NCI-H446 treated with DMSO at 0.1 percent for 48 hours (cell line): ENCODE results near the gene RAB12.
"Not testable (repeated sequence)": the region's sequence is repeated elsewhere in the genome, so short reads cannot be mapped to it uniquely, and the experiment has no call there.

Experiments
- DNase-seq: peaks from one replicate; lab custom pipeline; 2025; lab: John Stamatoyannopoulos, UW

RAB12 gene

DNA sequence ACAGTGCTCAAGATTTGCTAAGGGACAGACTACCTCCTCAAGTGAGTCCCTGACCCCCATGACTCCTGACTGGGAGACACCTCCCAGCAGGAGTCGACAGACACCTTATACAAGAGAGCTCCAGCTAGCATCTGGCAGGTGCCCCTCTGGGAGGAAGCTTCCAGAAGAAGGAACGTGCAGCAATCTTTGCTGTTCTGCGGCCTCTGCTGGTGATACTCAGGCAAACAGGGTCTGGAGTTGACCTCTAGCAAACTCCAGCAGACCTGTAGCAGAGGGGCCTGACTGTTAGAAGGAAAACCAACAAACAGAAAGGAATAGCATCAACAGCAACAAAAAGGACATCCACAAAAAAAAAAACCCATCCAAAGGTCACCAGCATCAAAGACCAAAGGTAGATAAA is 38.1 kb downstream of the RAB12 start:
- DNase-seq: not testable (repeated sequence)

DNA sequence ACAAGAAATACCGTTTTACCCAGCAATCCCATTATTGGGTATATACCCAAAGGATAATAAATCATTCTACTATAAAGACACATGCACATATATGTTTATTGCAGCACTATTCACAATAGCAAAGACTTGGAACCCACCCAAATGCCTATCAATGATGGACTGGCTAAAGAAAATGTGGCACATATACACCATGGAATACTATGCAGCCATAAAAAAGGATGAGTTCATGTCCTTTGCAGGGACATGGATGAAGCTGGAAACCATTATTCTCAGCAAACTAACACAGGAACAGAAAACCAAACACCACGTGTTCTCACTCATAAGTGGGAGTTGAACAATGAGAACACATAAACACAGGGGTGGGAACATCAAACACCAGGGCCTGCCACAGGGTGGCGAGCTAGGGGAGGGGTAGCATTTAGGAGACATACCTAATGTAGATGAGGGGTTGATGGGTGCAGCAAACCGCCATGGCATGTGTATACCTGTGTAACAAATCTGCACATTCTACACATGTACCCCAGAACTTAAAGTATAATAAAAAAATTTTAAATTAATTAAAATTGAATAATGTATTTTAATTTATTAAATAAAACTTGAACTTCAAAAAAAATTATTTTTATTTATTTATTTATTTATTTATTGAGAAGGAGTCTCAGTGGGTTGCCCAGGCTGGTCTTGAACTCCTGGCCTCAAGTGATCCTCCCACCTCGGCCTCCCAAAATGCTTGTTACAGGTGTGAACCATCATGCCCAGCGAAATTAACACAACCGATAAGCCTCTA is 42.4 kb downstream of the RAB12 start:
- not testable (repeated sequence) for DNase-seq

DNA sequence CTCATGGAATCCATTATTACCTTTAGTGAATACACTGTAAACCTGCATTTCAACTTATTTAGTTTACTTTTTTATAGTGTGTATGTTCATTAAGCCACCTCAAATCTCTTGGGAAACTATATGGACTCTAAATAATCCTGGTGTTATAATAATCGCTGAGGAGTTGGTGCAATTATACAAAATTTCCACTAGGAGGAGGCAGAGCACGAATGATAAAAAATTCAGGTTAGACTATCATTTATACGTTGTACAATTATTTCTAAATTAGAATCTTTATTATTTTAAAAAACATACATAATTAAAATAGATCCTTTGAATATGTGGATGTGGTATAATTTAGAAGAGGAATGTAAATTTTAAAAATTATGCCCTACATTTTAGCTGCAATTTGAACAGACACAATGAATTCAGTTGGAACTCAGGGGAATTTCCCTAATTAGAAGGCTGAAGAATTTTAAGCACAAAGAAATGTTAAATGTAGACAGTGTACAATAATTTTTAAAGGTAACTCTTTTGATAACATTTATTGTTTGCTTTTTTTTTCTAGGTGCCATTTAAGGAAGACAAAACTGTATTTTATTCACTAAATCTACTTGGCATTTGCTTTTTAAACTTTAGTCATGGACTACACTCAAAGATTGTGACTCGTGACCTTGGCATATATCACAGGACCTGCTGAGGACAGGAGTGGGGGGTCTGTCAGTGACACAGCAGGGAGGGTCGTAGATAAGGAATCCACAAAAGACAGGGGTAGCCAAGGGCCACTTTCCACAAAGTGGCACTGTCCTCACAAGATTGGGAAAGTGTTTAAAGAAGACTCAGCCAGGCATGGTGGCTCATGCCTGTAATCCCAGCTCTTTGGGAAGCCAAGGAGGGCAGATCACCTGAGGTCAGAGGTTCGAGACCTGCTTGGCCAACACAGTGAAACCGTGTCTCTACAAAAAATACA is 45.5 kb downstream of the RAB12 start:
- peak; percentile 37 for DNase-seq

DNA sequence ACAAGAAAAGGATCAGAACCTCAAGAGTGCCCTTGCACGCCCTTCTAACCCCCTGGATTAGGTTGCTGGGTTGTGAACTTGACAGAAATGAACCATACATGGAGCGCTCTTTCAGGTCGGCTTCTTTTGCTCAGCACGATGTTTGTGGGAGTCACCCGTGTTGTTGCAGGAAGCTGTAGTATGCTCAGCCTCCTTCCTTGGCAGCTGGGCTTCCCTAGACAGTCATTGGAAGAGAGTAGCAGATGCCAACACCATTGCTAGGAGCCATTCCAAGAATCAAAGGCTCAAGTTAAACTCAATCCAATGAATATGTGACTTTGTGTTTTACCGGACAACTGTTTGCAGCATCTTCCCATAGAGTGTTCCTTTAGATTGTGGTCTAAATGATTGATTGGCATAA is 47.0 kb downstream of the RAB12 start:
- DNase-seq: peak; percentile 75

DNA sequence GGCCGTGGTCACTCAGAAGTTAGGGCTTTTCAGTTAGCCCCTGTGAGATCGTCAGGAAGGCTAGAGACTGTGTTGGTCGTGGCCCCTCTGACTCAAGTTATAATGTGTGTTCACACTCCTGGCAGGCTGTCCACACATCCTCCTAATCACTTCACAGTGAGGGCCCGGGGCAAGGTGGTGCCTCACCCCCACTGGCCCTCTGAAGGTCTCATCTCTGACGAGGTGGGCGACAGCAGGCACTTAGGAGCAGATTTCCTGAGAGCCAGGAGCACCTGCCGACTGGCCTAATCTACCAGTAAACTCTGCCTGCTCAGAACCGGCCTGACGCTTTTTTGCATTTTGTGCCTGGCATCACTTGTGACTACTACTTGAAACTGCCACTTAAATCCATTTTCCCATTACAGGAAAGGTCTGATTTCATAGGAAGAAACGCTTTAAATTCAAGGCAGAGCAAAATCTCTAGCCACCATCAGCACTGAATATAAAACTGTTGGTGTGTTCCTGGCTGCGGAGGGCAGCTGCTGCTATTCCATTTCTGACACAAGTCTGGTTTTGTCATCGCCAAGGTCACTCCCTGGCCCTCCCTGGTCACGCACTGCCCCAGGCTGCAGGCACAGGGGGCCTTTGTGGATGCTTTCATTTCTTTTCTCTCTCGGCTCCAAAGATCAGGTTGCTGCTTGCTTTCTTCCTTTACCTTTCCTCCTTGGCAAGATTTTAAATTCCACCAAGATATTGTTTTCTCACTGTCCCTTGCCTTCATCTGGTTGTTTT is 48.0 kb downstream of the RAB12 start:
- DNase-seq: no peak

DNA sequence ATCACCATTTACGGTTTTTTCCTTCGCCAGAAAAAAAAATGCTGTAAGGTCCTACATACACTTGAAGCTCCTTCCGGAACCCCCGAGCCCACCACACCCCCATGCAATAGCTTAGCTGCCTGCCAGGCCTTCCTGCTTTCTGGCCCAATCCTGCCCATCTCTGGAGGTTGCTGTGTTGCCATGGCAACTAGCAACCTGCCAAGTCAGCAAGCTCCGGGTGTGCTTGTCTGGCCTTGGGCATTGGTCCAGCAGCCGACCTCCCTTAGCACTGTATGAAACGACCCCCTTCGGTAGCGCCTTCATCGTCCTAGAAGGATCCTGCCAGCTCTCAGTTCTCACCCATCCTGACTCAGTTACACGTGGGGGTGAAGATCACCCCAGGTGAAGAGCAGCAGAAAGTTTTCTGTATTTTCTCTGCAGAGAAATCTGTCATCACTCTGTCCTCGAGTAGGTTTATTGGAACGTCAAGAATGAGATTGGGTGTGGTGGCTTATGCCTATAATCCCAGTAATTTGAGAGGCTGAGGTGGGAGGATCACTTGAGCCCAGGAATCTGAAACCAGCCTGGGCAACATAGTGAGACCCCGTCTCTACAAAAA is 48.7 kb downstream of the RAB12 start:
- peak; percentile 74 for DNase-seq

DNA sequence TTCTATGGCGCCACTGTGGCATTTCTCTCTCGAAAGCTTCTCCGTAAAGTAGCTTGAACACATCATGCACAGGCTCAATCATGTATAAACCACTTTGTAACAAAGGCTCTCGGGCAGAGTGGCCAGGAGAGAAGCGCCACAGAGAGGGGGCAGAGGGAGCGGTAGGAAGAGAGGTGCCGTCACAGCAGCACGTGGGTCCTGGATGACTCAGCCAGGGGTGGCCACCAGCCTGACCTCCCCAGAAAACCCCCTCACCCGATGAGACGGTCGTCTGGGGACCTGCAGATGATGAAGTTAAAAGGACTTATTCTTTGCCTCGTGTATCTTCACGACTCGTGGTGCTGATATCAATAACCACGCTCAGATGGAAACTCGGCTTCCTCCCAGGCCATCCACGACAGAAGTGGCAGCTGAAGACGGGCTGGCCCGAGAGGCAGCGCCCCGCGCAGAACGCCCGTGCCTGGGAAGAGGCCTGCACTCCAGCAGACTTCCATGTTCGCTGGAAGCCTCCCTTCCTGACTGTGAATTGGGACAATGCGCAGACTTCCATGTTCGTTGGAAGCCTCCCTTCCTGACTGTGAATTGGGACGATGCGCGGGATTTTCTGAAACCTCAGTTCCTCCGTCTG is 49.7 kb downstream of the RAB12 start:
- DNase-seq: no peak

DNA sequence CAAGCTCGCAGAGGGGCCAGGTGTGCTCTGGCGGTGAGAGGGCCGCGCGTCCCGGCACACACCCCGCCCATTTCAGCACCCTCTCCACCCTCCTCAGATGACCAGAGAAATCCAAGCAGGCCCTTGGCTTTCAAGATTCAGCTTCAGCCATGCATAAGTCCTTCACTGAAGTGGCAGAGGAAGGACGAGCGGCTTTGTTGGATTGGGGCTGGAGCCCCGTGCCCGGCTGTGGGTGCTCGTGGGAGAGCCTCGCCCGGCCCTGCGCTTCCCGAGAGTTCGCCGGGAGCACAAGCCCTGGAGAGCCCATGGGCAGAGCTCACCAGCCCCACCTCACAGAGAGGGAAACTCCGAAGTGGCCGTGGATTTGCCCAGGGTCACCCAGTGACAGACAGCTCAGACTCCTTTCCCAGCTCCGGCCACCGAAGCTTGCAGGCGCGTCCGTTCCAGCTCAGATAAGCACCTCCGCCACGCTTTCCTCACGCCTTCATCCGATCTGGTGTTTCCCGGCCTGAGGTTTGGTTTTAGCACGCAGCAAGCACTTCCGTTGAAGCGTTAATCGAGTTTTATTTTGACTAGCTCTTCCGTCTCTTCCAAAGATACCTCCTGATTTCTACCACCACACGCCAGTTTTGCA is 50.5 kb downstream of the RAB12 start:
- DNase-seq: no peak

DNA sequence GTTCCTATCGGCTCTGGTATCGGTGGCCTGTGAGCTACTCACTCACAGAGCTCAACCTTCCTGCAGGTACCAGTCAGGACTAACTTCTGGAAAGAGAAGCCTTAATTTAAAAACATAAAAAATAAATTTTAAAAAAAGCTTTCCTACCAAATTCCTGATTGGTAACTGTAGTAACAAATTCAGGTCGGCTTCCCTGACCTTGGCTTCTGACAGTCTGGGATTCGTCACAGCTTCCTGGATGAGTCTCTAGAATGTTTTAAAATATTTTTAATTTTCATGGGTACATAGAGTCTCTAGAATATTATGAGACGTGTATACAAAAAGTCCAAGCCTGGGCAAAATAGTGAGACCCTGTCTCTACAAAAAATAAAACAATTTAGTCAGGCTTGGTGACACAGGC is 51.1 kb downstream of the RAB12 start:
- no peak for DNase-seq

DNA sequence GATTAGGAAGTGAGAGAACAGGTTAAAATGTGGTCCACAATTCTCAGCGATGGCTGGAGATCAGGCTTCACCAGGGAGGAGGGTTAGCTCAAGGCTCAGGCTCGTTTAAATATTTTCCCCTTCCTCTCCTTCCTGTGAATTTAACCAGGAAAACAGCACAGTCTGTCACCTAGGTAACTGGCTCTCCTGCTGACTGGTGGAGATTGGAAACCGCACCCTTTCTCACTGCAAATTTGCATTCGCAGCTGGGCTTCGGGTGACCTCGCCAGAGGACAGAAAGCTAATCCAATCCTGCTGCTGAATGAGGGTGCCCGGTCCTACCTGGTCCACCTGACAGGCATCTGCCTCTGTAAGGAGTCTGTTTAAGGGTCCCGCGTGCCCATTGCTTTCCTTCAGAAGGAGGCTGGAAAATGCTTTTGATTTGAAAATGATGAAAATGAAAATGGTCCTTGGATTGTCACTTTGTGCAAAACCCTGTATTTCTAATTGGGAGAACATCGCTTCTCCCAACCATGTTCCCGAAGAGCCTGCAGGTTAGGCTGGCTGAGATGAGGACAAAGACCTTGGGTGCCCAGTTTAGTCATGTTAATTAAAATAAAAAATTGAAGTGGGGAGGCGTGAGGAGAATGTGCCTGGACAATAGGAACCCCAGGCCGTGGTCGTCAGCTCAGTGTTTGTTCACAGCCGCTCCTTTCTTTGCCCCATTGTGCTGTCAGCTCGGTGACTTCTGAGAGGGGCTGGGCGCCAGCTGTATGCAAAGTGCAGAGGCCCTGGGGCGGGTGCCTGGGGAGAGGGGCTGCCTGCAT is 52.7 kb downstream of the RAB12 start:
- DNase-seq: peak; percentile 25

DNA sequence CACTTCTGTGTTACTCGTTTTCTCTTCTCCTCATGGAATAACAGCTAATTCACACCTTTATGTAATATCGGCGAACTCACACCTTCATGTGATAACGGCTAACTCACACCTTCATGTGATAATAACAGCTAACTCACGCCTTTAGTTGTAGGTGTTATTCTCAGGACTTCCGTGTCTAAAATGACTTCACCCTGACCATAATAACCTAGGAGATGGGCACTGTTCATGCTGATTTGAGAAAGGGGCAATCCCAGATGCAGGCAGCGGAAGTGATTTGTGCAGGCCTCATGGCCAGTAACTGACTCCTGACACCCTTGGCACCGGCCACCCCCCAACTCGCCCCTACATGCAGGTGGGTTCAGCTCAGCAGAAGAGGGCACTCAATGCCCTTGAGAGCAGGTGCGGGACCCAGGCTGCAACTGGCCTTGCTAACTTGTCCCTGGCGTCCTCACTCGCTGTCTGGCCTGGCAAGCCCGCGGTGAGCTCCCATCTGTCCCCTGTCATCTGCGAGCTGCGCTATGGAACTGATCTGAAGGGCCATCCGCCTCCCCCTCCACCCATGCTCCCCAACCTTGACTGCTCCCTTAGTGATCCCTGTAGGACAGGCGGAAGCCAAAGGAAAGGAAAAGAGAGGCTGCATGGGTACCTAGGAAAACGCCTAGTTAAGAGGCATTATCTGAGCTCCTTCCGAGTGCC is 53.5 kb downstream of the RAB12 start:
- DNase-seq: no peak

DNA sequence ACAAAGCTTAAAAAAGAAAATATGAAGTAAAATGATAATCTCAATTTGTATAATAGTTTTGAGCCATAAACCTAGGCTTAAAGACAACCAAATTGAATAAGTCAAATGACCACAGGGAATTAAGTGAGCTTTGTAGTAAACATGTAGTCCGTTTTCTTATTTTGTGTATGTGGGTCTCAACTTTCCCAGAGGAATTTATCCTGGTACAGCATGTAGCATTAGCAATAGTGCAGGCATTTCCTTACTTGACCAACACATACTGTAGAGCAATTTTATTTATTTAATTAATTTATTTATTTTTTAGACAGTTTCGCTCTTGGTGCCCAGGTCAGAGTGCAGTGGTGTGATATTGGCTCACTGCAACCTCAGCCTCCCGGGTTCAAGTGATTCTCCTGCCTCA is 58.6 kb downstream of the RAB12 start:
- DNase-seq: no peak

DNA sequence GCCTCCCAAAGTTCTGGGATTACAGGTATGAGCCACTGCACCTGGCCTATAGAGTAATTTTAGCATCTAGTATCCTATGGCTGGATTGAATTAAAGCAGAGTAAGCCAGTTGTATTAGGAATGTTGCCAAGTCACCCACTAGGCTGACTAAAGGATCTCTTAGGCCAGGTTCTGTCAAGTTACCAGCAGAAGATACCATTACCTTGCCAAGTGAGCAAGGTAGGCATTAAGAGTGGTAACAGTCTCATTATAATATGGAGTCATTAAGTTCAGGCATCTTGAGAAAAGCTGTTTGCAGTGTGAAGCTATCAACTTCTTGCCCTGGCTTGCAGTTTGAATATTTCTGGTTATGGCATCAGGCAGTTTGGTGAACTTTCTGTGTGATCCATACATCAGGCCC is 59.1 kb downstream of the RAB12 start:
- no peak for DNase-seq

DNA sequence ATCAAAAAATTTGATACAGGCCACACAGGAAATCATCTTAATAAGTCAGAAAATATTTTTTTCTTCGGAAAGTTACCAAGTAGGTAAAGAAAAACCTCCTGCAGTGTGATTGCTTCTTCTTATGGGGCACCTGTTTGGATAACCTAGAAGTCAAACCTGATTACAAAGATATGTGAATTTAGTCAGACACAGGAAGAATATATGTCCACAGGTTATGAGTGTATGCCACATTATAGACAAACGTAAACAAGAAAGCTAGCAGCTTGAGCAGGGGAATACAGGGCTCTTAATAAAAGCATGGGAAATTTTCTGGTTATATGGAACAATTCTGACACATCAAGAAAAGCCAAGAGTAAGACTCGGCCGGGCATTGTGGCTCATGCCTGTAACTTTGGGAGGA is 60.3 kb downstream of the RAB12 start:
- no peak for DNase-seq

DNA sequence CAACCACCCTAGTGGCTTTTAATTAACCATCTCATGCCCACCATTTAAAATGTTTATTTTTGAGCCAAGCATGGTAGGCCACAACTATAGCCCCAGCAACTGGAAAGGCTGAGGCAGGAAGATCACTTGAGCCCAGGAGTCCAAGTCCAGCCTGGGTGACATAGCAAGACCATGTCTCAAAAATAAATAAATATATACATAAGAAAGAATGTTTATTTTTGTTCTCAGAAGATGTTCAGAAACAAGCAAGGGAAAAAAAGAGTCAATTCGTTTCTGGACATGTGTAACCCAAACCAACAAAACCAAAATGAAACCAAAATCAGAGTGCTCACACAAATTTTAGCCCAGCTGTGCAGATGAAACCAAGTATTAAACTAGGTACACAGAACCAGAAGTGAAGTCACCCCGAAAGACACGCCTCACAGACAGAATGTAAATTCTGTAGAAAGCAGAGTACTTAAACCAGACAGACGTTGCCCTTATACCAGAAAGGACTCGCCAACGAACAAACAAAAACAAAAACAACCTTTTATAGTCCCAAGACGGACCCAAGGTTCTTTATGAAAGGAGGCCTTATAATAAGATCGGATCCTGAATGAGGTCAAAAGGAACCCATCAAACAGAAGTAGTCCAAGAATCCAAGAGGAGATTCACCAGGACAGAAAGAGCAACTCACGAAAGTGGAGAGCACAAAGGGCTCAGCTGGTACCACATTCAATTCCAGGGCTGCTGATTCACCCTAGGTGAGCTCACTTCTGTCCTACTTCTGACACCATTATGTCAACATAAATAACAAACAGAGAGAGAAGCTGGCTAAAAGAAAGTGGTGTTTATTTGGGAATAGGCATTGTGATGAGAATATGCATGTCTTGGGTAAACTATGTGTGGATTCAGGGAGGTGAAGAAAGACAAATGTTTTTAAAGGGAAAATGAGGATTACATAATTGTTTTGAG is 64.3 kb downstream of the RAB12 start:
- DNase-seq: no peak

DNA sequence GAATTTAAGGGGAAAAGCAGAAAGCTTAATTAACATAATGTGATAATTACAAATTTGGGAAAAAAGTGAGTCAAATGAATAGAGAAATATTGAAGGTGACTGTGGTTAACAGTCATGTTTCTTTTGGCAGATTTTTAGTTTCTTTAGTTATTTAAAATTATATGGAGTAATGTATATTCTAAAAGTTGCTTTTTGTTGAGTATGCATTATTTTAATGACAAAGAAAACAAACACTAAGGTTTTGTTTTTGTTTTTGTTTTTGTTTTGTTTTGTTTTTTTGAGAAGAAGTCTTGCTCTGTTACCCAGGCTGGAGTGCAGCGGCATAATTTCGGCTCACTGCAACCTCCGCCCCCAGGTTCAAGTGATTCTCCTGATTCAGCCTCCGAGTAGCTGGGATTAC is 65.8 kb downstream of the RAB12 start:
- no peak for DNase-seq

DNA sequence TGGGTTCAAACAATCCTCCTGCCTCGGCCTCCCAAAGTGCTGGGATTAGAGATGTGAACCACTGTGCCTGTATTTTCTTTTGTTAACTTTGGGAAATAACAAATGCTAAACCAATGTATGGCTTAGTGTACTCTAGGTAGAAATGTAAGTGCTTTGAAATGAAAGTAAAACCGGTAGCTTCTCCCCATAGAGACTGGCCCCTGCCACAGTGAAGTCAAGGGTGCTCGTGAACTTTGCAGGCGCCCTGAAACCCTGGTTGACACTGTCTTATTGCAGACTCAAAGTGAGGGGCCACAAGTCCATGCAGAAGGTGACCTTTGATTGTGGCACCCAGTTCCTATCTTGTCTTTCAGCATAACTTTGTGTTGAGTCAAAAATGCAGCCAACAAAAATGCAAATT is 72.0 kb downstream of the RAB12 start:
- no peak for DNase-seq

DNA sequence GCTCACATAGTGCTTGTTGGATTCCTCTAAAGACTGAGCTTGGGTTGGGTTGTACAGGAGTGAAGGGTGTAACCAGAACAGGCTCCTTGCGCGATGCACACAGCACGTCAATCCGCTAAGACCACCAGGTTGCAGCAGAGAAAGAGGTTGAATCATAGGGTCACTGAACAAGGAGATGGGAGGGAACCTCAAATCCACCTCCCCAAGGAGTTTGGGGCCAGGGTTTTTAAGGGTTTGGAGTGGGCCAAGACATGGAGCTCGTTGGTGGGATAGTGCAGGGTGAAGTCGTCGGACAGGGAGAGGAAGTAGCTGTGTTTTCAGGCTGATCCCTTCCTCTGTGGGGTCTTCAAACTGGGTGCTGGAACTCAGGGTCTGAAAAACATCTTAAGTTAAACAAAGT is 75.3 kb downstream of the RAB12 start:
- DNase-seq: no peak
